H1 (cell line): Measurements from ENCODE around the gene MEN1. TPM values are rescaled to one million over a fixed set of nuclear protein-coding genes. Genes with fewer than 3 reads are reported as not detected.

ENCODE experiments used
- CTCF ChIA-PET: fragments of 300-600 bp; sonication (Branson Sonifier 250); formaldehyde crosslinking; loops from one replicate; lab custom pipeline; 2021; ENCODE audit not compliant: partially characterized antibody; lab: Charles Lee
- POLR2A ChIA-PET: fragments of 300-600 bp; sonication (Branson Sonifier 250); formaldehyde crosslinking; loops from one replicate; lab custom pipeline; 2021; ENCODE audit warnings: inconsistent platforms; ENCODE audit not compliant: partially characterized antibody; lab: Charles Lee
- DNase-seq, 2 experiments: peaks; one replicate each; pipeline versions ENCODE4 v3.0.0 to v3.0.0-alpha.2; 2010 to 2022; ENCODE audit warnings: low spot score in 2 of 2, low read depth in 1 of 2, mixed read lengths in 1 of 2
- FAIRE-seq: peaks from 2 replicates; lab custom pipeline; 2011; peaks lifted over from hg19 to GRCh38; lab: Jason Lieb, UNC
- H2AFZ ChIP-seq: 2 replicates; pipeline ENCODE4 v1.8.1; 2012; ENCODE audit warnings: low read length, inconsistent platforms
- H2AK5ac ChIP-seq: 2 replicates; pipeline ENCODE4 v1.6.1; 2013; ENCODE audit warnings: low read depth, low read length
- H2BK120ac ChIP-seq: replicated peaks from 2 replicates; pipeline ENCODE3; 2013; ENCODE audit warnings: low read depth, low read length, inconsistent platforms
- H2BK12ac ChIP-seq: 2 replicates; pipeline ENCODE4 v1.6.1; 2013; ENCODE audit warnings: low read depth, low read length
- H2BK15ac ChIP-seq: 2 replicates; pipeline ENCODE4 v1.6.1; 2013; ENCODE audit warnings: low read length
- H2BK20ac ChIP-seq: 2 replicates; pipeline ENCODE4 v1.6.1; 2013; ENCODE audit warnings: low read length
- H2BK5ac ChIP-seq: 2 replicates; pipeline ENCODE4 v1.6.1; 2013; ENCODE audit warnings: low read depth, low read length
- H3K14ac ChIP-seq: 2 replicates; pipeline ENCODE4 v1.6.1; 2013; ENCODE audit warnings: inconsistent platforms; ENCODE audit not compliant: insufficient read length
- H3K18ac ChIP-seq: 2 replicates; pipeline ENCODE4 v1.6.1; 2013; ENCODE audit warnings: low read length; ENCODE audit errors: extremely low read depth
- H3K23ac ChIP-seq: 2 replicates; pipeline ENCODE4 v1.6.1; 2013; ENCODE audit warnings: inconsistent platforms; ENCODE audit not compliant: insufficient read length
- H3K23me2 ChIP-seq: 2 replicates; pipeline ENCODE4 v1.6.1; 2013; ENCODE audit warnings: low read depth, low read length
- H3K27ac ChIP-seq: 2 replicates; pipeline ENCODE4 v1.6.1; 2011; ENCODE audit warnings: low read depth, low read length, inconsistent platforms
- H3K27me3 ChIP-seq, 4 experiments: replicated peaks in 1 of 4; 1 replicate in 1 of 4; 2 replicates in 3 of 4; pipeline versions ENCODE4 v1.6.1 to v1.8.1; 2011 to 2013; ENCODE audit warnings: low read length in 3 of 4, mild to moderate bottlenecking in 3 of 4, inconsistent platforms in 2 of 4, mixed read lengths in 2 of 4, moderate library complexity in 1 of 4; ENCODE audit not compliant: control insufficient read depth in 3 of 4, insufficient read depth in 3 of 4; ENCODE audit errors: extremely low read depth in 1 of 4
- H3K36me3 ChIP-seq, 4 experiments: 2 replicates each; pipeline versions ENCODE4 v1.6.1 to v1.8.1; 2011 to 2013; ENCODE audit warnings: mild to moderate bottlenecking in 4 of 4, low read length in 3 of 4, moderate library complexity in 2 of 4, control low read depth in 1 of 4, inconsistent platforms in 1 of 4; ENCODE audit not compliant: insufficient read depth in 4 of 4, control insufficient read depth in 2 of 4
- H3K4ac ChIP-seq: replicated peaks from 2 replicates; pipeline ENCODE3; 2013; ENCODE audit warnings: low read length, low read depth, mixed read lengths, inconsistent platforms; ENCODE audit not compliant: insufficient read length
- H3K4me1 ChIP-seq, 4 experiments: replicated peaks in 1 of 4; 1 replicate in 1 of 4; 2 replicates in 3 of 4; pipeline versions ENCODE4 v1.6.1 to v1.8.1; 2011 to 2013; ENCODE audit warnings: low read length in 3 of 4, inconsistent platforms in 2 of 4, mixed read lengths in 1 of 4; ENCODE audit not compliant: insufficient read depth in 4 of 4, control insufficient read depth in 3 of 4
- H3K4me2 ChIP-seq, 2 experiments: 2 replicates each; pipeline versions ENCODE4 v1.6.1 to v1.8.1; 2011 to 2013; ENCODE audit warnings: low read depth in 2 of 2, low read length in 2 of 2, control low read depth in 1 of 2, inconsistent platforms in 1 of 2, mild to moderate bottlenecking in 1 of 2; ENCODE audit not compliant: insufficient read depth in 1 of 2
- H3K4me3 ChIP-seq, 4 experiments: fragments of 200-600, 300-600 bp in 1 of 4; sonication (generic), shearing (Covaris generic), sonication (Bioruptor Twin) in 1 of 4; 2 replicates each; pipeline versions ENCODE4 v1.5.1 to v1.8.1; 2011 to 2016; ENCODE audit warnings: low read length in 4 of 4, low read depth in 3 of 4, control low read depth in 2 of 4, inconsistent platforms in 2 of 4, mild to moderate bottlenecking in 2 of 4, mixed read lengths in 1 of 4, moderate library complexity in 1 of 4; ENCODE audit not compliant: insufficient read depth in 2 of 4; ENCODE audit errors: extremely low read depth in 1 of 4
- H3K56ac ChIP-seq: replicated peaks from 2 replicates; pipeline ENCODE3; 2013; ENCODE audit warnings: low read depth, mild to moderate bottlenecking, mixed read lengths, low read length, inconsistent platforms; ENCODE audit not compliant: insufficient read length
- H3K79me1 ChIP-seq: 2 replicates; pipeline ENCODE4 v1.6.1; 2013; ENCODE audit warnings: low read depth, low read length, control low read depth
- H3K79me2 ChIP-seq, 2 experiments: 2 replicates each; pipeline versions ENCODE4 v1.6.1 to v1.8.1; 2012 to 2013; ENCODE audit warnings: low read length in 2 of 2, mild to moderate bottlenecking in 2 of 2, inconsistent platforms in 1 of 2; ENCODE audit not compliant: insufficient read depth in 2 of 2, control insufficient read depth in 1 of 2
- H3K9ac ChIP-seq, 4 experiments: replicated peaks in 1 of 4; 1 replicate in 1 of 4; 2 replicates in 3 of 4; pipeline versions ENCODE4 v1.6.1 to v1.8.1; 2011 to 2013; ENCODE audit warnings: low read depth in 3 of 4, low read length in 3 of 4, control low read depth in 2 of 4, mild to moderate bottlenecking in 2 of 4, moderate library complexity in 2 of 4, inconsistent platforms in 1 of 4; ENCODE audit errors: extremely low read depth in 1 of 4
- H3K9me3 ChIP-seq, 2 experiments: 2 replicates each; pipeline versions ENCODE4 v1.6.1 to v1.8.1; 2012 to 2013; ENCODE audit warnings: mild to moderate bottlenecking in 2 of 2, moderate library complexity in 2 of 2, control low read depth in 1 of 2, inconsistent platforms in 1 of 2, low read depth in 1 of 2, low read length in 1 of 2, mixed read lengths in 1 of 2; ENCODE audit not compliant: insufficient read depth in 2 of 2
- H4K20me1 ChIP-seq, 2 experiments: replicated peaks in 1 of 2; 2 replicates each; pipeline versions ENCODE3 to v1.8.1; 2011 to 2013; ENCODE audit warnings: inconsistent platforms in 2 of 2, low read length in 2 of 2, mild to moderate bottlenecking in 1 of 2; ENCODE audit not compliant: insufficient read depth in 2 of 2, control insufficient read depth in 1 of 2
- H4K5ac ChIP-seq: 2 replicates; pipeline ENCODE4 v1.6.1; 2013; ENCODE audit warnings: low read length, low read depth, mixed read lengths, inconsistent platforms; ENCODE audit not compliant: insufficient read length
- H4K8ac ChIP-seq: 2 replicates; pipeline ENCODE4 v1.8.0; 2013; ENCODE audit warnings: mild to moderate bottlenecking, moderate library complexity, low read length, inconsistent platforms; ENCODE audit not compliant: insufficient read depth; ENCODE audit errors: extremely low read depth
- H4K91ac ChIP-seq: replicated peaks from 2 replicates; pipeline ENCODE3; 2013; ENCODE audit warnings: low read length, mixed read lengths, inconsistent platforms; ENCODE audit not compliant: insufficient read length
- CBX5 ChIP-seq: fragments of 300-800, 300-1000 bp; sonication (generic); IDR thresholded peaks from 2 replicates; pipeline ENCODE4 v1.7.1; 2016; ENCODE audit warnings: antibody characterized with exemption, low read length, low read depth
- KDM4A ChIP-seq: IDR thresholded peaks from one replicate; pipeline ENCODE4 v1.7.1; 2012; ENCODE audit warnings: low read depth, mild to moderate bottlenecking, moderate library complexity, low read length, inconsistent platforms; ENCODE audit not compliant: severe bottlenecking
- POU5F1 ChIP-seq: IDR thresholded peaks from 2 replicates; pipeline ENCODE4 v1.6.1; 2011; ENCODE audit warnings: low read depth, mild to moderate bottlenecking, low read length, moderate library complexity
- WGBS, 2 experiments: shearing (Covaris generic) in 1 of 2; methylation state at CpG; one replicate each; pipeline versions ENCODE4 v1.1.6 to v1.1.7; 2013 to 2015; ENCODE audit warnings: low lambda C conversion rate in 2 of 2, mixed read lengths in 2 of 2, inconsistent platforms in 1 of 2, low coverage in 1 of 2, missing lambda C conversion rate in 1 of 2; ENCODE audit not compliant: insufficient replicate concordance in 2 of 2, insufficient coverage in 1 of 2, insufficient read length in 1 of 2; ENCODE audit errors: extremely low coverage in 1 of 2, missing lambda C conversion rate in 1 of 2; 5-methylcytosine and 5-hydroxymethylcytosine counted together
- polyA plus RNA-seq, 7 experiments: library from polyadenylated mRNA; depleted of rRNA in 3 of 7; stranded (reverse) in 5 of 7; unstranded in 2 of 7; fragments of >200 nt in 5 of 7; fragments of 200-250 nt in 2 of 7; gene quantifications; 1 replicate in 5 of 7; 2 replicates in 1 of 7; 4 replicates in 1 of 7; pipeline versions ENCODE4 v1.2.1 to v1.2.3, GENCODE V29; 2011 to 2013; ENCODE audit warnings: missing spikeins in 2 of 7, mixed read lengths in 2 of 7
- total RNA-seq: library from RNA; stranded (reverse); fragmentation: NEBNext Ultra II Directional; extraction: Animal tissue kit (Norgen Biotek cat#: 25700); gene quantifications from 2 replicates; pipeline ENCODE4 v1.2.1, GENCODE V29; 2021

MEN1 gene
- total and polyA plus RNA-seq, 2 of the 8 experiments (the other 6 are each of a cell fraction or from before 2014, with no cell fraction given): 47.2 to 56.3 TPM

GRCh38 chr11:64834031-64834722 is 23.8 kb upstream of the MEN1 start:
- H3K9me3 ChIP-seq: no peaks in the 10 kb centered on the region

More at GRCh38 chr11:64834031-64834722, 23.8 kb upstream of the MEN1 start:
- no peak overlapping the region for H4K5ac ChIP-seq
- no peak overlapping the region for H3K56ac ChIP-seq
- 88% methylated on average over 25 of the region's 25 CpGs; no CpG with 5 or more reads in 1 of the 2 experiments for WGBS, 2 experiments
- H3K18ac ChIP-seq: no peak overlapping the region
- no peak overlapping the region for H2BK120ac ChIP-seq
- no peak overlapping the region for H3K4me2 ChIP-seq
- no peak overlapping the region for H3K27ac ChIP-seq
- no peak overlapping the region for H2AFZ ChIP-seq
- H3K4me1 ChIP-seq: no peaks in the 10 kb centered on the region; a peak in 1 of 7 replicates
- no peak overlapping the region for H2BK12ac ChIP-seq
- no peak overlapping the region for H4K91ac ChIP-seq
- H3K36me3 ChIP-seq: peaks cover 7 to 41% (median 17%) of the 10 kb centered on the region in 4 experiments; a peak in 6 of 8 replicates
- no peaks in the 10 kb centered on the region for H3K79me2 ChIP-seq
- H2BK20ac ChIP-seq: no peak overlapping the region
- peaks cover 7% of the 10 kb centered on the region in 2 experiments for H4K20me1 ChIP-seq
- TF ChIP-seq CBX5 (no peak), POU5F1 (no peak), KDM4A (no peak)
- H3K4me3 ChIP-seq: no peak overlapping the region
- ChIA-PET CTCF (interaction anchor here (0.6 to 1.9 kb wide), 7 partner anchors 12 to 444 kb away, joined by 3 to 6 read pairs (median 3); partner anchors contain the start of gene MAP4K2), POLR2A (interaction anchor here (0.6 to 1.5 kb wide), 4 partner anchors 24 to 489 kb away, joined by 3 to 4 read pairs (median 3); partner anchors contain the start of gene MEN1)
- no peak overlapping the region for H2AK5ac ChIP-seq
- H4K8ac ChIP-seq: no peak overlapping the region
- no peak overlapping the region for H3K14ac ChIP-seq
- H2BK15ac ChIP-seq: no peak overlapping the region
- H3K23me2 ChIP-seq: no peaks in the 10 kb centered on the region
- H3K27me3 ChIP-seq: no peaks in the 10 kb centered on the region
- H2BK5ac ChIP-seq: no peak overlapping the region
- H3K4ac ChIP-seq: no peak overlapping the region
- H3K79me1 ChIP-seq: no peaks in the 10 kb centered on the region
- no peak overlapping the region for H3K23ac ChIP-seq
- FAIRE-seq (no peak), DNase-seq (no peak)
- no peak overlapping the region for H3K9ac ChIP-seq
